Body of pancreas (tissue), 4 donors: ENCODE measurements around the gene WNT10A.

Experiments
- CTCF ChIP-seq, 7 experiments: fragments of 450-650 bp in 4 of 7; fragments of 200-600 bp in 3 of 7; sonication (generic) in 3 of 7; IDR thresholded peaks; one replicate each; pipeline ENCODE4 v1.5.1; 2016 to 2019; ENCODE audit warnings: antibody characterized with exemption in 7 of 7
- POLR2A ChIP-seq, 3 donors: fragments of 450-650 bp; IDR thresholded peaks; one replicate each; pipeline ENCODE4 v1.6.1; 2016; ENCODE audit warnings: antibody characterized with exemption in 3 of 3, mild to moderate bottlenecking in 2 of 3

DNA sequence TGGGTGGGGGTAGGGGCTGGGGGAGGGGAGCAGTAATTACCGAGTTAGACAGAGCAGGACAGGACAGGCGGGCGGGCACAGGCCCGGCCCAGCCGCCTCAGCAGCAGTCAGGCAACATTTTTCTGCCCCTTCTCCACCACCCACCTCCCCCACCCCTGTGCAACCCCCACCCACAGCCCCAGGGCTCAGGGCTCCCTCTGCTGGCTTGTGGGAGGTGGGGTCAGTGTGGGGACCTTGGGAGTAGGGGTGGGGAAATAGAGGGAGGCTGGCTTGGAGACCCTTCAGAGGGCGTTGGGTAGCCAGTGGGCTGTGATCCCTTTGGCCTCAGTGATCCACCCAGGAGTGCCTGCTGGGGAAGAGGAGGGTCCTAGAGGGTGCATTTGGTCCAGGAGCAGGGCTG lies 14.7 kb upstream of the WNT10A start:
- TF ChIP-seq CTCF (IDR thresholded peaks at IDR 0.05) (no peak), POLR2A (IDR thresholded peaks at IDR 0.05) (no peak)
